ENCODE measurements around the gene CPLANE1.

Gene CPLANE1

DNA sequence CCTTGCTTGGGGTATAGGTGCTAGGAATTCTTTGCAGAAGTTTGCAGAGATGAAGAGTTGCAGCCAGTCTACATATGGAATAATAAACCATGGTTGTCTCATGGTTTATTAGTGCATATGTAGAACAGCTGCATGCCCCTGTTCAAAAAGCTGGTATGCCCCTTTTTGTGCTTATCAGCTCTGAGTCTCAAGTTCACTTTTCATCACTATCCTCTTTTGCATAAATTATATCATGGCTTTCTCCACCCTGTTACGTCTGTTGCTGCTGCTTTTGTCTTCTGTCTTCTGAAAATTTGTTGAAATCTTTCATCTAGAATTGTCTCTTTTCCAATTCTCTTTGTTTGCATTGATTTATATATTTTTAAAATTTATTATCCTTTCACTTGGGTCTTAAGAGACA is 172.0 kb downstream of the CPLANE1 start:
- TF ChIP-seq, protein P1, sequence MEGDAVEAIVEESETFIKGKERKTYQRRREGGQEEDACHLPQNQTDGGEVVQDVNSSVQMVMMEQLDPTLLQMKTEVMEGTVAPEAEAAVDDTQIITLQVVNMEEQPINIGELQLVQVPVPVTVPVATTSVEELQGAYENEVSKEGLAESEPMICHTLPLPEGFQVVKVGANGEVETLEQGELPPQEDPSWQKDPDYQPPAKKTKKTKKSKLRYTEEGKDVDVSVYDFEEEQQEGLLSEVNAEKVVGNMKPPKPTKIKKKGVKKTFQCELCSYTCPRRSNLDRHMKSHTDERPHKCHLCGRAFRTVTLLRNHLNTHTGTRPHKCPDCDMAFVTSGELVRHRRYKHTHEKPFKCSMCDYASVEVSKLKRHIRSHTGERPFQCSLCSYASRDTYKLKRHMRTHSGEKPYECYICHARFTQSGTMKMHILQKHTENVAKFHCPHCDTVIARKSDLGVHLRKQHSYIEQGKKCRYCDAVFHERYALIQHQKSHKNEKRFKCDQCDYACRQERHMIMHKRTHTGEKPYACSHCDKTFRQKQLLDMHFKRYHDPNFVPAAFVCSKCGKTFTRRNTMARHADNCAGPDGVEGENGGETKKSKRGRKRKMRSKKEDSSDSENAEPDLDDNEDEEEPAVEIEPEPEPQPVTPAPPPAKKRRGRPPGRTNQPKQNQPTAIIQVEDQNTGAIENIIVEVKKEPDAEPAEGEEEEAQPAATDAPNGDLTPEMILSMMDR (IDR thresholded peaks at IDR 0.05; ENCODE audit: extremely low read depth, insufficient read depth, missing control alignments) = no peak
- no peak for DNase-seq (ENCODE audit: low spot score)
- in situ Hi-C loops (cut with MboI; ENCODE audit: low pct_unique_long_range_greater_than_20kb, low sequenced_read_pairs, unreplicated experiment) = no loop called here

GRCh38 chr5:37075399-37075950 is 173.7 kb downstream of the CPLANE1 start:
- TF ChIP-seq, protein P1 (IDR thresholded peaks at IDR 0.05; ENCODE audit: extremely low read depth, insufficient read depth, missing control alignments) = no peak
- in situ Hi-C loops (cut with MboI; ENCODE audit: low pct_unique_long_range_greater_than_20kb, low sequenced_read_pairs, unreplicated experiment) = no loop called here
- no peak for DNase-seq (ENCODE audit: low spot score)

- TF ChIP-seq, protein P1 (IDR thresholded peaks at IDR 0.05; ENCODE audit: extremely low read depth, insufficient read depth, missing control alignments) = no peak
- no peak for DNase-seq (ENCODE audit: low spot score)
- in situ Hi-C loops (cut with MboI; ENCODE audit: low pct_unique_long_range_greater_than_20kb, low sequenced_read_pairs, unreplicated experiment) = no loop called here
These were observed 177.1 kb downstream of the CPLANE1 start for GRCh38 chr5:37071901-37072581.

GRCh38 chr5:37071487-37071886 is 177.7 kb downstream of the CPLANE1 start:
- TF ChIP-seq, protein P1 (IDR thresholded peaks at IDR 0.05; ENCODE audit: extremely low read depth, insufficient read depth, missing control alignments) = no peak
- in situ Hi-C loops (cut with MboI; ENCODE audit: low pct_unique_long_range_greater_than_20kb, low sequenced_read_pairs, unreplicated experiment) = no loop called here
- DNase-seq (ENCODE audit: low spot score) = no peak

DNA sequence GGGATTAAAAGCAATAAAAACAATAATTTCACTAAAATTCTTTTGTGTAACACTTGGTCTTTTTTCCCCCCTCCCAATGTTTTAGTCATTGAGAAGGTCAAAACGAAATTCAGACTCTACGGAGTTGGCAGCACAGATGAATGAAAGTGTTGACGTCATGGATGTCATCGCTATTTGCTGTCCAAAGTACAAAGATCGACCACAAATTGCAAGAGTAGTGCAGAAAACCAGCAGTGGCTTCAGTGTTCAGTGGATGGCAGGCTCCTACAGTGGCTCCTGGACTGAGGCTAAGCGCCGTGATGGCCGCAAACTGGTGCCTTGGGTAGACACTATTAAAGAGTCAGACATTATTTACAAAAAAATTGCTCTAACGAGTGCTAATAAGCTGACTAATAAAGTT is 184.7 kb downstream of the CPLANE1 start:
- no peak for DNase-seq (ENCODE audit: low spot score)
- in situ Hi-C loops (cut with MboI; ENCODE audit: low pct_unique_long_range_greater_than_20kb, low sequenced_read_pairs, unreplicated experiment) = no loop called here

DNA sequence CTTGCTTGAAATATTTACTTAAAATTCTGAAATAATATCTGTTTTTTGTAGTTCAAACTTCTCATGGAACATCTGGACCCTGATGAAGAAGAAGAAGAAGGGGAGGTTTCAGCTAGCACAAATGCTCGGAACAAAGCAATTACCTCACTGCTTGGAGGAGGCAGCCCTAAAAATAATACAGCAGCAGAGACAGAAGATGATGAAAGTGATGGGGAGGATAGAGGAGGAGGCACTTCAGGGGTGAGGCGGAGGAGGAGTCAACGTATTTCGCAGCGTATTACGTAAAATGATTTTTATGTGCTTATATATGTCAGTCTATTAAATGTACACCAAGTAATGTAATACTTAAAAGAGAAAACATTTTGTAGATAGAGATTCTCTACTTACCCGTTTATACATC is 185.4 kb downstream of the CPLANE1 start:
- DNase-seq (ENCODE audit: low spot score) = no peak
- TF ChIP-seq, protein P1 (IDR thresholded peaks at IDR 0.05; ENCODE audit: extremely low read depth, insufficient read depth, missing control alignments) = no peak
- in situ Hi-C loops (cut with MboI; ENCODE audit: low pct_unique_long_range_greater_than_20kb, low sequenced_read_pairs, unreplicated experiment) = no loop called here

More for the DNA sequence above, 184.7 kb downstream of the CPLANE1 start:
- TF ChIP-seq, protein P1 (IDR thresholded peaks at IDR 0.05; ENCODE audit: extremely low read depth, insufficient read depth, missing control alignments) = no peak
